H9 (cell line): ENCODE results near the gene PYROXD2. TPM values are rescaled to one million over a fixed set of nuclear protein-coding genes. Genes with fewer than 3 reads are reported as not detected.

Source experiments
- DNase-seq: peaks from one replicate; pipeline ENCODE4 v3.0.0-alpha.2; 2017
- H2AFZ ChIP-seq: one replicate; pipeline ENCODE4 v1.6.1; 2013; ENCODE audit warnings: mild to moderate bottlenecking, low read length, control low read depth, moderate library complexity
- H2AK5ac ChIP-seq: 2 replicates; pipeline ENCODE4 v1.6.1; 2013; ENCODE audit warnings: low read length, control low read depth, mixed read lengths; ENCODE audit not compliant: insufficient read length
- H2BK120ac ChIP-seq: one replicate; pipeline ENCODE4 v1.6.1; 2013; ENCODE audit warnings: low read depth, mild to moderate bottlenecking, low read length, control low read depth, inconsistent platforms; ENCODE audit not compliant: poor library complexity, severe bottlenecking
- H2BK12ac ChIP-seq: 2 replicates; pipeline ENCODE4 v1.6.1; 2013; ENCODE audit warnings: low read length, control low read depth, mixed read lengths, low read depth; ENCODE audit not compliant: insufficient read length
- H2BK15ac ChIP-seq: 2 replicates; pipeline ENCODE4 v1.6.1; 2013; ENCODE audit warnings: low read depth, low read length, control low read depth
- H2BK20ac ChIP-seq: one replicate; pipeline ENCODE4 v1.6.1; 2013; ENCODE audit warnings: low read depth, mild to moderate bottlenecking, low read length, control low read depth, inconsistent platforms; ENCODE audit not compliant: poor library complexity, severe bottlenecking
- H2BK5ac ChIP-seq: 2 replicates; pipeline ENCODE4 v1.6.1; 2013; ENCODE audit warnings: low read length, control low read depth, mixed read lengths; ENCODE audit not compliant: insufficient read length
- H3K14ac ChIP-seq: 2 replicates; pipeline ENCODE4 v1.6.1; 2013; ENCODE audit warnings: low read length, control low read depth; ENCODE audit not compliant: insufficient read depth
- H3K18ac ChIP-seq: 2 replicates; pipeline ENCODE4 v1.6.1; 2013; ENCODE audit warnings: low read depth, mild to moderate bottlenecking, mixed read lengths, low read length, control low read depth; ENCODE audit not compliant: insufficient read length
- H3K23ac ChIP-seq: 2 replicates; pipeline ENCODE4 v1.6.1; 2013; ENCODE audit warnings: low read length, control low read depth, mixed read lengths, low read depth; ENCODE audit not compliant: insufficient read length
- H3K23me2 ChIP-seq: 2 replicates; pipeline ENCODE4 v1.6.1; 2013; ENCODE audit warnings: low read depth, mild to moderate bottlenecking, mixed read lengths, low read length, control low read depth; ENCODE audit not compliant: insufficient read length, poor library complexity, severe bottlenecking
- H3K27ac ChIP-seq: 2 replicates; pipeline ENCODE4 v1.5.1; 2013; ENCODE audit warnings: low read length, control low read depth, mixed read lengths, low read depth; ENCODE audit not compliant: insufficient read length
- H3K27me3 ChIP-seq: 2 replicates; pipeline ENCODE4 v1.6.1; 2013; ENCODE audit warnings: low read length, control low read depth, inconsistent platforms; ENCODE audit not compliant: insufficient read depth
- H3K4ac ChIP-seq: 2 replicates; pipeline ENCODE4 v1.6.1; 2013; ENCODE audit warnings: low read depth, mild to moderate bottlenecking, control low read depth, inconsistent platforms, low read length, moderate library complexity
- H3K4me1 ChIP-seq: 2 replicates; pipeline ENCODE4 v1.6.1; 2013; ENCODE audit warnings: low read length, control low read depth, inconsistent platforms; ENCODE audit not compliant: insufficient read depth
- H3K4me2 ChIP-seq: 2 replicates; pipeline ENCODE4 v1.6.1; 2013; ENCODE audit warnings: low read length, control low read depth, mixed read lengths; ENCODE audit not compliant: insufficient read length, insufficient read depth
- H3K56ac ChIP-seq: 2 replicates; pipeline ENCODE4 v1.6.1; 2013; ENCODE audit warnings: low read depth, mild to moderate bottlenecking, mixed read lengths, low read length, control low read depth; ENCODE audit not compliant: insufficient read length
- H3K79me1 ChIP-seq: 2 replicates; pipeline ENCODE4 v1.6.1; 2013; ENCODE audit warnings: low read depth, mild to moderate bottlenecking, moderate library complexity, low read length, control low read depth, inconsistent platforms; ENCODE audit not compliant: insufficient read depth, poor library complexity, severe bottlenecking
- H3K79me2 ChIP-seq: 2 replicates; pipeline ENCODE4 v1.6.1; 2013; ENCODE audit warnings: low read length, control low read depth, inconsistent platforms; ENCODE audit not compliant: insufficient read depth
- H3K9ac ChIP-seq: 2 replicates; pipeline ENCODE4 v1.6.1; 2013; ENCODE audit warnings: low read length, control low read depth, mixed read lengths; ENCODE audit not compliant: insufficient read length; ENCODE audit errors: extremely low read depth
- H3K9me3 ChIP-seq: one replicate; pipeline ENCODE4 v1.6.1; 2013; ENCODE audit warnings: low read depth, low read length, inconsistent platforms; ENCODE audit not compliant: control insufficient read depth
- H3T11ph ChIP-seq: one replicate; pipeline ENCODE4 v1.6.1; 2013; ENCODE audit warnings: mild to moderate bottlenecking, low read length, control low read depth, inconsistent platforms
- H4K20me1 ChIP-seq: one replicate; pipeline ENCODE4 v1.6.1; 2013; ENCODE audit not compliant: control insufficient read depth, insufficient read length, insufficient read depth
- H4K5ac ChIP-seq: 2 replicates; pipeline ENCODE4 v1.6.1; 2013; ENCODE audit warnings: low read depth, mild to moderate bottlenecking, mixed read lengths, low read length, control low read depth; ENCODE audit not compliant: insufficient read length
- H4K8ac ChIP-seq: replicated peaks from 2 replicates; pipeline ENCODE4 v1.6.1; 2013; ENCODE audit warnings: low read length, control low read depth, mixed read lengths, low read depth; ENCODE audit not compliant: insufficient read length
- H4K91ac ChIP-seq: 2 replicates; pipeline ENCODE4 v1.6.1; 2013; ENCODE audit warnings: low read depth, mild to moderate bottlenecking, moderate library complexity, mixed read lengths, low read length, control low read depth; ENCODE audit not compliant: insufficient read length
- H3K27ac Mint-ChIP-seq, 3 experiments: 2 replicates in 2 of 3; 3 replicates in 1 of 3; pipeline ENCODE4 v1.8.0; 2020 to 2021; ENCODE audit warnings: mixed read lengths in 3 of 3, mild to moderate bottlenecking in 1 of 3, moderate library complexity in 1 of 3
- H3K27me3 Mint-ChIP-seq: 2 replicates; pipeline ENCODE4 v1.8.0; 2021; ENCODE audit warnings: low read depth, mild to moderate bottlenecking, moderate library complexity, mixed read lengths
- H3K36me3 Mint-ChIP-seq, 3 experiments: 2 replicates in 2 of 3; 3 replicates in 1 of 3; pipeline ENCODE4 v1.8.0; 2020 to 2021; ENCODE audit warnings: low read depth in 3 of 3, mixed read lengths in 3 of 3; ENCODE audit not compliant: insufficient read depth in 1 of 3
- H3K4me1 Mint-ChIP-seq, 2 experiments: 2 replicates each; pipeline ENCODE4 v1.8.0; 2020; ENCODE audit warnings: mixed read lengths in 2 of 2
- H3K4me3 Mint-ChIP-seq, 2 experiments: 2 replicates in 1 of 2; 3 replicates in 1 of 2; pipeline ENCODE4 v1.8.0; 2020 to 2021; ENCODE audit warnings: mild to moderate bottlenecking in 2 of 2, mixed read lengths in 2 of 2, moderate library complexity in 1 of 2
- H3K9me3 Mint-ChIP-seq, 2 experiments: 2 replicates in 1 of 2; 3 replicates in 1 of 2; pipeline ENCODE4 v1.8.0; 2020; ENCODE audit warnings: mild to moderate bottlenecking in 2 of 2, mixed read lengths in 2 of 2, moderate library complexity in 1 of 2
- WGBS: extraction: QIAGEN DNeasy Blood & Tissue Kit; methylation state at CpG from one replicate; pipeline ENCODE4 v1.1.7; 2013; ENCODE audit warnings: missing lambda C conversion rate, low lambda C conversion rate, mixed read lengths; ENCODE audit not compliant: insufficient read length; ENCODE audit errors: extremely low coverage; 5-methylcytosine and 5-hydroxymethylcytosine counted together
- total RNA-seq: library from RNA; stranded (reverse); gene quantifications from 2 replicates; pipeline ENCODE4 v1.2.1, GENCODE V29; 2021
- TF ChIP-seq, protein P1 (sequence below): fragments of 200-600 bp; sonication (generic); conservative IDR thresholded peaks from 3 replicates; pipeline ENCODE4 v1.8.0; 2021; ENCODE audit warnings: antibody characterized with exemption, mild to moderate bottlenecking

PYROXD2 gene
- total RNA-seq, 1 experiment from 2014 or later: 5.3 TPM

GRCh38 chr10:98419469-98420261 lies 4.7 kb upstream of the PYROXD2 start:
- Histone ChIP-seq H3K4me1 (peaks cover under 1% of the 10 kb centered on the region; the same call in 1 of the 2 replicates), H3K4me2 (no peak overlapping the region), H2BK15ac (no peak overlapping the region), H3K9me3 (no peaks in the 10 kb centered on the region), H2BK5ac (no peak overlapping the region), H4K20me1 (no peaks in the 10 kb centered on the region), H3K79me1 (no peaks in the 10 kb centered on the region), H4K5ac (no peak overlapping the region), H3K18ac (no peak overlapping the region), H3K79me2 (no peaks in the 10 kb centered on the region), H3K9ac (no peak overlapping the region), H3K56ac (no peak overlapping the region), H3K23me2 (peaks cover 5% of the 10 kb centered on the region), H2BK120ac (no peak overlapping the region), H3K27ac (no peak overlapping the region), H2BK12ac (no peak overlapping the region), H2AFZ (no peak overlapping the region), H3K4ac (no peak overlapping the region), H4K91ac (no peak overlapping the region), H3T11ph (no peak overlapping the region), H3K23ac (no peak overlapping the region), H2AK5ac (no peak overlapping the region), H3K14ac (no peak overlapping the region; the same call in 1 of the 2 replicates), H4K8ac (no peak overlapping the region), H3K27me3 (no peaks in the 10 kb centered on the region), H2BK20ac (no peak overlapping the region)
- DNase-seq: no peak
- Mint-ChIP-seq H3K4me3 (no peak overlapping the region), H3K27me3 (no peaks in the 10 kb centered on the region), H3K27ac (no peak overlapping the region), H3K36me3 (peaks cover 0 to 8% (median 4%) of the 10 kb centered on the region in 3 experiments; a peak in 3 of 7 replicates), H3K9me3 (no peaks in the 10 kb centered on the region), H3K4me1 (peaks cover 11% of the 10 kb centered on the region in 2 experiments)
- TF ChIP-seq, protein P1, sequence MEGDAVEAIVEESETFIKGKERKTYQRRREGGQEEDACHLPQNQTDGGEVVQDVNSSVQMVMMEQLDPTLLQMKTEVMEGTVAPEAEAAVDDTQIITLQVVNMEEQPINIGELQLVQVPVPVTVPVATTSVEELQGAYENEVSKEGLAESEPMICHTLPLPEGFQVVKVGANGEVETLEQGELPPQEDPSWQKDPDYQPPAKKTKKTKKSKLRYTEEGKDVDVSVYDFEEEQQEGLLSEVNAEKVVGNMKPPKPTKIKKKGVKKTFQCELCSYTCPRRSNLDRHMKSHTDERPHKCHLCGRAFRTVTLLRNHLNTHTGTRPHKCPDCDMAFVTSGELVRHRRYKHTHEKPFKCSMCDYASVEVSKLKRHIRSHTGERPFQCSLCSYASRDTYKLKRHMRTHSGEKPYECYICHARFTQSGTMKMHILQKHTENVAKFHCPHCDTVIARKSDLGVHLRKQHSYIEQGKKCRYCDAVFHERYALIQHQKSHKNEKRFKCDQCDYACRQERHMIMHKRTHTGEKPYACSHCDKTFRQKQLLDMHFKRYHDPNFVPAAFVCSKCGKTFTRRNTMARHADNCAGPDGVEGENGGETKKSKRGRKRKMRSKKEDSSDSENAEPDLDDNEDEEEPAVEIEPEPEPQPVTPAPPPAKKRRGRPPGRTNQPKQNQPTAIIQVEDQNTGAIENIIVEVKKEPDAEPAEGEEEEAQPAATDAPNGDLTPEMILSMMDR: no peak
- no CpG with 5 or more reads among the region's 17 CpGs for WGBS
